ENCODE measurements around the gene GMPPA. TPM values are rescaled to one million over a fixed set of nuclear protein-coding genes. Genes with fewer than 3 reads are reported as not detected.
A peak's percentile ranks its signal among the peaks of the same experiment; 100 is the strongest.

Gene GMPPA
- total RNA-seq, 6 experiments from 2014 or later, result 21.7 to 54.1 (median 40.2) TPM

DNA sequence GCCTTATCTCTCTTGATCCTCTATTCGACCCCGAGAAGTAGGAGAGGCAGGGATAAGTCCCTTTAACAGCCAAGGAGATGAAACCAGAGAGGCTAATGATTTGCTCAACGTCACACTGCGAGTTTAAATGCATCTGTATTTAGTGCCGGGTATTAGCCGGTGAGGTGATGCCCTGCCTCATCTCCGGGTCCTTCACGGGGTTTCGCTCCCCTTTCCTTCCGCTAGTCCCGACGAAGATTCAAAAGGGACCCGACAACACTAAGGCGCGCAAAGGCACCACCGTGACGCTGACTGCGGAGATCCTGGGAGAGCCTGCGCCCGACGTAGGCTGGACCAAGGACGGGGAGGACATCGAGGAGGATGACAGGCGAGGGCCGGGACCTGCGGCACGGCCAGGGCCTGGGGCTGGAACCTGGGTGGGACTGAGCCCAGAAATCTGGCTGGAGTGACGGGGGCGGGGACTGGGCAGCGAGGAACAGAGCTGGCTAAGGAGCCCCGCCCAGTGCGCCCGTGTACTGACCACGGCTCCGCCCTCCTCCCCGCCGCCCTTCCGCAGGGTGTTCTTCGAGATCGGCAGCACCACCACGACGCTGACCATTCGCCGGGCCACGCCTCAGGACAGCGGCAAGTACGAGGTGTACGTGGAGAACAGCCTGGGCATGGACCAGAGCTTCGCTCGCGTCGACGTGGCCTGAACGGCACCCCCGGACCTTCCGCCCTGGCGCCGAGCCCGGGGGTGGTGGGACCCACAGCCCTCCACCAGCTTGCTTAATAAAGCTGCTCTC lies 1.0 kb upstream of the GMPPA start:
- TF ChIP-seq, protein P1, sequence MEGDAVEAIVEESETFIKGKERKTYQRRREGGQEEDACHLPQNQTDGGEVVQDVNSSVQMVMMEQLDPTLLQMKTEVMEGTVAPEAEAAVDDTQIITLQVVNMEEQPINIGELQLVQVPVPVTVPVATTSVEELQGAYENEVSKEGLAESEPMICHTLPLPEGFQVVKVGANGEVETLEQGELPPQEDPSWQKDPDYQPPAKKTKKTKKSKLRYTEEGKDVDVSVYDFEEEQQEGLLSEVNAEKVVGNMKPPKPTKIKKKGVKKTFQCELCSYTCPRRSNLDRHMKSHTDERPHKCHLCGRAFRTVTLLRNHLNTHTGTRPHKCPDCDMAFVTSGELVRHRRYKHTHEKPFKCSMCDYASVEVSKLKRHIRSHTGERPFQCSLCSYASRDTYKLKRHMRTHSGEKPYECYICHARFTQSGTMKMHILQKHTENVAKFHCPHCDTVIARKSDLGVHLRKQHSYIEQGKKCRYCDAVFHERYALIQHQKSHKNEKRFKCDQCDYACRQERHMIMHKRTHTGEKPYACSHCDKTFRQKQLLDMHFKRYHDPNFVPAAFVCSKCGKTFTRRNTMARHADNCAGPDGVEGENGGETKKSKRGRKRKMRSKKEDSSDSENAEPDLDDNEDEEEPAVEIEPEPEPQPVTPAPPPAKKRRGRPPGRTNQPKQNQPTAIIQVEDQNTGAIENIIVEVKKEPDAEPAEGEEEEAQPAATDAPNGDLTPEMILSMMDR (IDR thresholded peaks at IDR 0.05), result no peak
- TF ChIP-seq POLR2A (IDR thresholded peaks at IDR 0.05), result peak; percentile 63
- H3K36me3 ChIP-seq, result no peaks in the 10 kb centered on the region
- H3K27me3 ChIP-seq, result no peaks in the 10 kb centered on the region
- DNase-seq (peak; percentile 91 to 93 (median 92)), ATAC-seq (peak; percentile 77 to 85 (median 80))
- peak overlapping the region; percentile 82 to 92 (median 83) for H3K4me3 ChIP-seq
- H3K4me1 ChIP-seq, result peaks cover 0 to 13% (median 3%) of the 10 kb centered on the region in 4 donors
- H3K9me3 ChIP-seq, result no peaks in the 10 kb centered on the region
- H3K27ac ChIP-seq, result peak overlapping the region; percentile 76 to 96 (median 82)
- 2% methylated on average over 15 of the region's 59 CpGs for WGBS (ENCODE audit: insufficient coverage, low coverage, low lambda C conversion rate, missing lambda C conversion rate)
- intact Hi-C loops (cut with DNase I), result no loop called here

DNA sequence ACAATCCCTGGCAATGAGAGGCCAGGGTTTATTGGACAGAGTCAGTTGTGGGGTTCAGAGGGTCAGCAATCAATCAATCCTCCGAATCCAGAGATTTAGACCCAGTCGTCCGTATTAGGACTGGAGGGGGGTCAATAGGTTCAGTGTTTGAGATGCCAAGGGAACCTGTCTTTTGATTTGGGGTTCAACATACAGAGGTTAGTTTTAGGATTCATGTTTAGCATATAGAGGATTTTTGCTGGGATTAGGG lies 292 bp downstream of the GMPPA start:
- no peaks in the 10 kb centered on the region for H3K27me3 ChIP-seq
- no peaks in the 10 kb centered on the region for H3K36me3 ChIP-seq
- H3K4me1 ChIP-seq, result peaks cover 0 to 13% (median 3%) of the 10 kb centered on the region in 4 donors
- ATAC-seq, result no peak
- 0% methylated on average over 3 of the region's 3 CpGs for WGBS (ENCODE audit: insufficient coverage, low coverage, low lambda C conversion rate, missing lambda C conversion rate)
- H3K27ac ChIP-seq, result peak overlapping the region in 2 of 3 donors; percentile 82 to 96
- intact Hi-C loops (cut with DNase I), result no loop called here
- DNase-seq, result no peak
- H3K9me3 ChIP-seq, result no peaks in the 10 kb centered on the region
- peak overlapping the region; percentile 82 to 92 (median 83) for H3K4me3 ChIP-seq
- TF ChIP-seq POLR2A (IDR thresholded peaks at IDR 0.05), result no peak
- TF ChIP-seq, protein P1 (IDR thresholded peaks at IDR 0.05), result no peak

DNA sequence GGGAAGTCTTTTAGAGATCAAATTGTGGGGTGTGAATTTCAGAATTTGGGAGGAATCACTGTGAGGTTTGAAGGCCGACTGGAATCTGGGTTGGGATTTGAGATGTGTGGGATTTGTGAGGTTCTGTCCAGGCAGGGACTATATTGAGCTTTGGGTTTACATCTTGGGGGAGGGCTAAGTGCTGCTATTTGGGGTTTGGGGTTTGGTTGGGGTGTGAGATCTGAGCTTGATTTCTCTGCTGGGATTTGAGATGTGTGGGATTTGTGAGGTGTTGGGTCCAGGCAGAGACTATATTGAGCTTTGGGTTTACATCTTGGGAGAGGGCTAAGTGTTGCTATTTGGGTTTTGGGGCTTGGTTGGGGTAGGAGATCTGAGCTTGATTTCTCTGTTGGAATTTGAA lies 864 bp downstream of the GMPPA start:
- intact Hi-C loops (cut with DNase I), result no loop called here

DNA sequence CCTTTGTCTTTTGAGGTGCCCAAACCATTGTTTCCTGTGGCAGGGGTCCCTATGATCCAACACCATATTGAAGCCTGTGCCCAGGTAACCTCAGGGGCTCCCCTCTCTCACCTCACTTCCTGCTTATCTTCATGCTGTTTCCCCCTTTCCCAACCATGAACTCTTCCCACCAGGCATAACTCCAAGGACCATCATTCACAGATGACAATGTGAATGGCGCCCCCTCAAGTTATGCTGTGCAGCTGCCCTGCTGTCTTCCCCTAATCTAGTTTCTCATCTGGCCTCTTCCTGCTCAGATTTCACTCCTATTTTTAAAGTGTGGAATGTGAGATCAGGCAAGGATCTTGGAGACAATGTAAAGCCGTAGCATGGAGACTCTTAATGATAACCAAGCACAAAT lies 1.4 kb downstream of the GMPPA start:
- TF ChIP-seq POLR2A (IDR thresholded peaks at IDR 0.05), result no peak
- TF ChIP-seq, protein P1 (IDR thresholded peaks at IDR 0.05), result no peak
- intact Hi-C loops (cut with DNase I), result no loop called here
- H3K36me3 ChIP-seq, result no peaks in the 10 kb centered on the region
- no peak overlapping the region for H3K4me3 ChIP-seq
- no peaks in the 10 kb centered on the region for H3K27me3 ChIP-seq
- ATAC-seq (no peak), DNase-seq (no peak)
- WGBS (ENCODE audit: insufficient coverage, low coverage, low lambda C conversion rate, missing lambda C conversion rate), result 92% methylated on average over 1 of the region's 2 CpGs
- no peak overlapping the region for H3K27ac ChIP-seq
- H3K4me1 ChIP-seq, result peaks cover 0 to 13% (median 3%) of the 10 kb centered on the region in 4 donors
- no peaks in the 10 kb centered on the region for H3K9me3 ChIP-seq

More for the DNA sequence above, 864 bp downstream of the GMPPA start:
- DNase-seq (no peak), ATAC-seq (no peak)
- Histone ChIP-seq H3K27me3 (no peaks in the 10 kb centered on the region), H3K36me3 (no peaks in the 10 kb centered on the region), H3K4me1 (peaks cover 0 to 13% (median 3%) of the 10 kb centered on the region in 4 donors), H3K4me3 (peak overlapping the region; percentile 82 to 92 (median 83)), H3K9me3 (no peaks in the 10 kb centered on the region), H3K27ac (no peak overlapping the region)
- TF ChIP-seq, protein P1 (IDR thresholded peaks at IDR 0.05), result no peak
- TF ChIP-seq POLR2A (IDR thresholded peaks at IDR 0.05), result no peak
- 38% methylated on average over 1 of the region's 1 CpG for WGBS (ENCODE audit: insufficient coverage, low coverage, low lambda C conversion rate, missing lambda C conversion rate)

Measured in right lobe of liver (tissue), 6 donors.